ENCODE data around the gene TOR4A.
A peak's percentile ranks its signal among the peaks of the same experiment; 100 is the strongest.

TOR4A gene

GRCh38 chr9:137273095-137273490, 4.4 kb upstream of the TOR4A start:
- no peak for DNase-seq

- no peak for DNase-seq
Measured at GRCh38 chr9:137273611-137274320, 3.8 kb upstream of the TOR4A start.

GRCh38 chr9:137275203-137275587, 2.3 kb upstream of the TOR4A start:
- no peak for DNase-seq

DNA sequence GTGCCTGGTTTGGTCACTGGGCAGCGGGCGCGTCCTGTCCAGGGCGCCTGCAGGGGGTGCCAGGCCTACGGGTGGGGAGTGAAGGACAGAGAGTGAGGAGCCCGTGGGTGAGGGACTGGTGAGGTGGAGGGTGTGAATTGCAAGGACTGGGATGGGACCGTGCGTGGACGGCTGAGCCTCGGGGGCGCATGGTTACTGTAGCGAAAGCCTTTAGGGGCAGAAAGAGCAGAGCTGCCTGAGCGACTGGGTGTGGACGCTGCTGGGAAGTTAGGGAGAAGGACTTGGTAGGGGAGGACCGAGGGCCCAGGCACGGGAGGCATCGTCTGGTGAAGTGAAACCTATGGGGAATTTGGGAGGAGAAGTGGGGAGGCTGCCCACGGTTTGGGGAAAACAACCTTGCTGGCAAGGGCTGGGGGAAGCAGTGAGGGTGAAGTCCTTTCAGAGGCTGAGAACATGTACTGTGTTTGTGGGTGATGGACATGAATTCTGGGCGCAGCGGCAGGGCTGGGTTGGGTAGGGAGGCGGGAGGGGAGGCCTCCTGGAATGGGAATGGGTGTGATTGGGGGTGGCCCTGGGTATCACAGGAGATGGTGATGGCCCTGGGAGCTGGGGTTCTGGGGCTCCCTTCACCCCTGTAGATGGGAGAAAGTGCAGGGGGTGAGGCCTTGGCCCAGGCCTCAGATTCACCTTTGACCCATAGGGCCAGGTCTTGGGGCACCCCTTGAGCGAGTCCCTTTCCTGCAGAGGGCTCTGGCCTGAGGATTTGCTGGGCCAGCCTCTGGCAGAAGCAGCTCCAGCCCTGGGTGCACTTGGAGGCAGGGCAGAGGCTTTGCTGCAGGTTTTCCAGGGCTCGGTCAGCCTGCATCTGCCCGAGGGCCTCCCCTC, 1.7 kb upstream of the TOR4A start:
- DNase-seq, result no peak

DNA sequence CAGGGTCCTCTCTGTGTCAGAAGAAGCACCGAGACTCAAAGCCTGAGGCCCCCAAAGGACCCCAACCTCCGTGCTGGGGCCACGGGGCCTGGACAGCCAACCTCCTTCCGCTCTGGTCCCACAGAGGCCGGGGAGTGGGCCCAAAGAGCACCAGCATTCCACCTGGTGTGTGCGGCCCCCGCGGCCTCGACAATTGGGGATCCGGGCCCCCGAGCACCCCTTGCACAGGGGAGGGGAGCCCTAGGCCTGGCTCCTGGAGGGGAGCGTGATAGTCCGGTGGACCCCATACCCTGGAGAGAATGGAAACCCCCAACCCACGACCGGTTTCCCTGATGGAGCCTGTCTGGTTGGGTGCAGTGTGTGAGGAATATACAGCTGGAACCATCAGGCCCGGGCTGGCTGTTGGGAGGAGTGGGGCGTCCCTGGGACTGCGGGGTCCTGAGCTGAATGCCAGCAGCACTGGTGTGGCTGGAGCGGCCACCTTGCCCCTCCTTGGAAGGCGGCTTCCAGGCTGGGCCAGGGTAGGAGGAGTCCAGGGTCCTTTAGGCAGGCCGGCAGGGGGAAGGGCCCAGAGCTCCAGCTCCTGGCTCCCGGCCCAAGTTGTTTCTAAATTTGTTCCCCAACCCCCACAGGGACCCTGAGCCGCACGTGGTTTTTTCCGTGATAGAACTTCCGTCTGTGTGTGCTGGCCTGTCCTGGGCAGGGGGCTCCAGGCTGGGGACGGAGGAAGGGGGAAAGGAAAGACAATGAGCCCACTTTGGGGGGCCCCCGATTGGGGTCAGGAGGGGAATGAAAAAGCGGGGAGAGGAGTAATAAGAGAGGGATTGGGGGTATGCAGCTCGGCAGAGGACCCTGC, 825 bp upstream of the TOR4A start:
- DNase-seq, result peak; percentile 78

- peak; percentile 42 for DNase-seq
Measured at GRCh38 chr9:137278061-137278701, 655 bp downstream of the TOR4A start.

- DNase-seq, result no peak
Measured at GRCh38 chr9:137278721-137279711, 1.5 kb downstream of the TOR4A start.

DNA sequence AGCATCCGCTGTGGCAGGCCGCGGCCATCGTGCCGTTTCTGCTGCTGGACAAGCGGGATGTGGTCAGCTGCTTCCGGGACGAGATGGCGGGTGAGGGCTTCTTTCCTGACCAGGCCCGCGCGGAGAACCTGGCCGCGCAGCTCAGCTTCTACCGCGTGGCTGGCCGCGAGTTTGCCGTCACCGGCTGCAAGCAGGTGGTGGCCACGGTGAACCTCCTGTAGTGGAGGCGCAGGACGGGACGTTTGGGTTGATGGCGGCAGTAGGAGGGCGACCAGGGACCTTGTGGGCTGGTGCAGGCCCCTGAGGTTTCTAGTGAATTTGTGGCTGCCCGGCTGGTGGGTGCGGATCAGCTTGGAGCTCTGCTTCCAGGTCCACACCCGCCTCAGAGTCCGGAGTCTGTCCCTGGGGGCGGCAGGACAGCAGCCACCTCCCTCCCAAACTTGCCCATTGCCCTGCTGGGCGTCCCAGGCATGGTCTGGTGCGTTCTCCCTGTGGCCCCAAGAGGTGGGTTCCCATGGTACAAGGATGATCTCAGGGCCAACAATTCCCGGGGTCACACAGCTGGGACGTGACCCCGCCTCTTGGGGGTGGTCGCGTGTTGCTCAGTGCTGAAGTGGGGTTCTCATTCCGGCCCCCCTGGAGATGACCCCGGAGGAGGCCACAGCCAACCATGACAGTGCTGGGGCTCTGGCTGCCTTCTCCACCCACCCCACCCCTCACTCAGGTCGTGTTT, 2.4 kb downstream of the TOR4A start:
- DNase-seq, result no peak

GRCh38 chr9:137280474-137281344, 3.2 kb downstream of the TOR4A start:
- peak; percentile 55 for DNase-seq

DNA sequence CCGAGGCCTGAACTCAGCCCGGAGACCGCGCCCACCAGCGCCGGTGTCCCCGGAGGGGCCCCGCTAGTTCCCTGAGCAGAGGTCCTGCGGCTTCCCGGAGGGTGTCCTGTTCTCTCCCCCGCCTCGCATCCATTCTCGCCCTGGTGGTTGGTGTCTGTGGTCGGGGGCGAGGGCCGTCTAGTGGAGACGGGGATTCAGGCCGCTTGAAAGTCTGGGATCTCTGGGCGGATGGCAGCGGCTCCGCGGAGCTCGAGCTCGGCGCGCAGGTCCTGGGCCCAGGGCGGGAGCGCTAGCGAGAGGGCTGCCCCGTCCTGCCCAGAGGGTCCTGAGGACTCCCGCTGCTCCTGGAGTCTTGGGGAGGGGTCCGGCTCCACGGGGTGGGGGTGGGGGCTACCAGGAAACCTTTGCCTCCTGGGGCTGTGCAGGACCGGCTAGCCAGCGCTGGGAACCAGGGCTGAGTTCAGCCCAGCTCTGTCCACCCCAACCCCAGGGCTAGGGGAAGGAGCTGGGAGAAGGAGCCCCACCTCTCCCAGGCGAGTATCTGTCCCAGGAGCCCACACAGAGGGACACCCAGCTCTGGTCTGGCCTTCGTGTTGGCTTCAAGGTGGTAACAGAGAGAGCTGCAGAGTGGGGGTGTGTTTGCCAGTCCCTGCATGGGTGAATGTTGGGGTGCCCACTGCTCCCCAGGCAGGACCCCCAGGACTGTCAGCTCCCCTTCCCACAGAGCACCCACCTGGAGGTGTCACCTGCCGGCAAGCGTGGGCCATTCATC, 4.0 kb downstream of the TOR4A start:
- DNase-seq, result peak; percentile 67

DNA sequence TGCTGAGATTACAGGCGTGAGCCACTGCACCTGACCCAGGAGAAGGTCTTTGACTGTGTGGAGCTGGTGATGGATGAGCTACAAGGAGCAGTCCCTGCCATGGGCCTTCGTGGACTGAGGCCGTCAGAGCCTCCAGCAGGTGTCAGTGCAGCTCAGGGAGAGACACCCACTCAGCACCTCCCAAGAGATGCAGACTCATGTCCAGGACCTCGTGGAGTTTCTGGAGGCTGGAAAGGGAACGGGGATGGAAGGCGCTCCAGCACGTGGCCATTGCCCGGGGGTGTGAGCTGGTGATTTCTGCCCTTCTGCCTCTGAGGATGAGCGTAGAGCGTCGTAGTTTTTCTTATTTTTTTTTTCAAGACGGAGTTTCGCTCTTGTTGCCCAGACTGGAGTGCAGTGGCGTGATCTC, 9.5 kb downstream of the TOR4A start:
- peak; percentile 62 for DNase-seq

- DNase-seq, result no peak
Measured at GRCh38 chr9:137293094-137293481, 15.6 kb downstream of the TOR4A start.

DNA sequence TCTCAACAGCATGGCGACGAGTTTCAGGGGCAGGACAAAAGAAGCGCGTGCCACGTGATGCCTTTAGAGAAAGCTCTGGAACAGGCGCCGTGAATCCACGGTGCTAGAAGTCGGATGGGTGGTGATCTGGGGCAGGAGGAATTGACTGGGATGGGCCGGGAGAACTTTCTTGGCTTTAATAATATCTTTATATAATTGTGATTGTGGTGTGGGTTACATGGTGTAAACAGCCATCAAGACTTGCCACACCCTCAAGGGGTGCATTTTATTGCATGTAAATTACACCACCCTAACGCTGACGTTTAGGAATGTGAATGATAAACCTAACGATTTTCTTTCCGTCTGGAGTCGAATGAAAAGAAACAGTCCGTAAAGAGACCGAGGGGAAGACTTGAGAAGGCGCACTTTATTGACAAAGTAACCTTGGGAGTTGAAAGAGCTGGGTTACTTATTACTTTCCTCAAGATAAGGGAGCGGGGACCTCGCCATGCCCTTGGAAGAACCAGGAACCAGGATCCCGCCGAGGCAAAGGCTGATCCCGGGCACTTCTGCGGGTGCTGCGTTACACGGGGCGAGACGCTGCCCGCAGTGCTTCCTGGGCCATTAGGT, 16.1 kb downstream of the TOR4A start:
- no peak for DNase-seq

GRCh38 chr9:137294091-137294680, 16.7 kb downstream of the TOR4A start:
- DNase-seq, result peak; percentile 52

DNA sequence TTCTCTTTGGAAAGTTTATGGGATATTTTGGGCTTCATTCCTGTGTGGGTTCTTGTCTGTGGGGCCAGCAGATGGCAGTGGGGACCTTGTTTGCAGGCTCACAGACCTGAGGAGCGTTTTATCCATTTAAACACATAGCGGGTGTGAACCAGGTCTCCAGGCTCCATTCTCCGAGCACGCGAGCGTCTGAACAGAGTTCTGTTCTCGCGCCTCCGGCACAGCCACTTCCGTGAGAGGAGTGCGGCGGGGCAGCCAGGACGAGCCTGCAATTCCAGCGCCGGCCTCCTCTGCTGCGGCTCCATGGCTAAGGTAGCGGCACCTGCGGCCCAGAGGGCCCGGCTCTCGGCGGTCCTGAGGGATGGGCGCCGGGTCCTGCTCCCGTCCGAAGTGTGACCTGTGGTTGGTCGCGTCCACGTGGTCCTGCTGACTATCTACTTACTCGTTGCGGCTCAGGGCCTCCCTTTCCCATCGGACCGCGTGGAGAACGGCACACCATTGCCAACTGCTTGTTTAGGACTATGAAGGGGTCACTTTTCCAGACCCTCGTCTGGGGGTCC, 17.2 kb downstream of the TOR4A start:
- peak; percentile 71 for DNase-seq

- DNase-seq, result peak; percentile 80
Measured at GRCh38 chr9:137295238-137295811, 17.8 kb downstream of the TOR4A start.

All from eye (tissue), 1 donor.